GM10847 (cell line): Measurements from ENCODE around the gene HIVEP1.

Source experiments
- POLR2A ChIP-seq: IDR thresholded peaks from 2 replicates; pipeline ENCODE4 v1.6.1; 2011; ENCODE audit not compliant: insufficient read length; ENCODE audit errors: extremely low read depth

HIVEP1 gene

DNA sequence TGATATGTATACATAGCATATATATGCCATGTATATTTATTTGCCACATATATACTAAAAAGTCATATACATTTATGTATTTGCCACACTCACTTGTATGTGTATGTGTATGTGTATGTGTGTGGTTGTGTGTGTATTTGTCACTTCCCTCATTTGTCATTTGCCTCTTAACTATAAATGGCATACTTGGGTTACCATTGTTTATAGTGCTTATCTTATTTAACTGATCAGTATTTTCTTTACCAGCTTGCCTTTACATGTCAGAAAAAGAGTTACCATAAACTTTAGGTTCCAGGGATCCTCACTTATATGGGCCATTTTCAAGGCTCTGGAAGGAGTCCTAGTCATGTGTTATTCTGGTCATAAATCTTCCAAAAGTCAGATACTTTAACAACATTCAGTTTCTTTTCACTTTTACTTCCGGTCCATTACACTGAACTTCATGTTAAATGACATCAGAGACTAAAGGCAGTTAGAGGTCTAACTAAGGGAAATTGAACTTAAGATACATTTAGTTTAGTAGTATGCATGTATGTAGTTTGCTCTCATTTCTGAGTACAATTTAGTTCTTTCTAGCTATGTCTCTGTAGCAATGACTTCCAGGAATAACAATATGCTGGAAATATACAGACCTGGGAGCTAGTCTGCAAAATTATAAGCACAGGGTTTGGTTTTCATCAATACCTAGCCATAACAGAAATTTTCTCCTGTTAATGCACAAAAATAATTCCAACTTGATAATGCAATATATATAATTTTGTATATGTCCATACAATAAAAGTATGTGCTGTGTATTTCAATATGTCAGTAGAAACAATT, 33.7 kb upstream of the HIVEP1 start:
- no peak for TF ChIP-seq POLR2A

- no peak for TF ChIP-seq POLR2A
Measured at GRCh38 chr6:11979866-11980265, 32.2 kb upstream of the HIVEP1 start.

DNA sequence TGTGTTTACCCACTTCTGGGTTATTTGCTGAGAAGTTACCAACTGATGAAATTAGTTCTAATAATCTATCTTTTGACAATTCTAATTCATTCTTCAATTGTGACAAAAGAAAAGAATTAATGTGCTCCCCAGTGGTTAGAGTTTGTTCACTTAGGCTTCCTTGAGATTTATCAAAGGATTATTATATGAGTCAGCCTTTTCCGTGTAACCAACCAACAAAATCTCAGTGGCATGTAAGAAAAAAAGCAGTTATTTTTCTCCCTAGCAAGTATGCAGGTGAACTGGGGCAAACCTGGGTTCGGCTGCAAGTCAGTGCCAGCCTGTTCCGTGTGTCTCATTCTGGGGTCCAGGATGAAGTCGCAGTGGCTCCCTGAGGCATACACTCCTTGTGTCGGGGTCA, 28.8 kb upstream of the HIVEP1 start:
- TF ChIP-seq POLR2A, result no peak

- no peak for TF ChIP-seq POLR2A
Measured at GRCh38 chr6:11987386-11987785, 24.7 kb upstream of the HIVEP1 start.

DNA sequence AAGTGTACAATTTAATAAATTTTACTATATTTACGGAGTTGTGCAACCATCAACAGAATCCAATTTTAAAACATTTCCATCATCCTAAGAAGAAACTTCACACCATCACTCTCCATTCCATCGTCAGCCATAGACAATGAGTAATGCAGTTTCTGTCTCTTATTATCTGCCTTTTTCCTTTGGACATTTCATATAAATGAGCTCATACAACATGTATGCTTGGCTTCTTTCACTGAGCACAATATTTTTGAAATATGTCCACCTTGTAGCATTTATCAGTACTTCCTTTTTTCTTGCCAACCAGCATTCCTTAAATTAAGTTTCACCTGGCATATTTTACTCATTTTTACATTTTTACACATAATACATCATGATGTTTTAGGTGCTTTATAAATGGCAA, 22.7 kb upstream of the HIVEP1 start:
- TF ChIP-seq POLR2A, result no peak

GRCh38 chr6:11992086-11992485, 20.0 kb upstream of the HIVEP1 start:
- no peak for TF ChIP-seq POLR2A

DNA sequence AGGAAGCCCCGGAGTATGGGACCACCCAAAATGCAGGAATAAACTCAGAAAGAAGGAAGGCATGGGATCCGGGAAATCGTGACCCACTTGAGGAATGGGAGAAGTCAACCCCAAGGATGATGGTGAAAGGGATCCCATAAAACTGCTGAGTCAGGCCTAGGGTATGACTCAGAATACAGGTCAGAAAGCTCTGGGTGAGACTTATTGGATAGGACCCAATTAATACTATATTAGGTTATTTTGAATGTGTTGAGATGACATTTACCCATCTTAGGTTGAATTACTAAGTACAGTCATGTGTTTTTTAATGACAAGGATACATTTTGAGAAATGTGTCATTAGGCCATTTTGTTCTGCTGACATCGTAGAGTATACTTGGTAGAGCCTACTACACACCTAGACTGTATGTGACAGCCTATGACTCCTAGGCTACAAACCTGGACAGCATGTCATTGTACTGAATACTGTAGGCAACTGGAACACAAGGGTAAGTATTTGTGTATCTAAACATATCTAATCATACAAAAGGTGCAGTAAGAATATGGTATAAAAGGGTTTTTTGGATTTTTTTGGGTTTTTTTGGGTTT, 17.1 kb upstream of the HIVEP1 start:
- TF ChIP-seq POLR2A, result no peak

DNA sequence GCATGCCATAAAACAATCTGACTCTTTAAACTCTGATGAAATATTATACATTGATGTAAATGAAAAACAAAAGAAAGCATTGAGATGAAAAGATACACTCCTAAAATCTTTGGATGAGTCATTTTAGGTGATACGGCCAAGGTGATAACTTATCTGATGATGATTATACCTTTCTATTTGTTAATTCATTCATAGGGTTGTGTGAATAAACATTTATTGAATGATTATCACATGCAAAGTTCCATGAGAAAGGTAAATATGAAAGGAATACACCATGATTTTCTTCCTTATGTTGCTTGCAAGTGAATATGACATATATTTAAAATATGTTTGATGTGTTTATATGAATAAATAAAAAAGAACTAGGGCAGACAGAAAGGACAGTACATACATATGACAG, 15.4 kb upstream of the HIVEP1 start:
- no peak for TF ChIP-seq POLR2A

- TF ChIP-seq POLR2A, result no peak
Measured at GRCh38 chr6:11999246-11999645, 12.9 kb upstream of the HIVEP1 start.

- TF ChIP-seq POLR2A, result no peak
Measured at GRCh38 chr6:12000174-12000573, 11.9 kb upstream of the HIVEP1 start.

GRCh38 chr6:12001004-12001705, 11.0 kb upstream of the HIVEP1 start:
- no peak for TF ChIP-seq POLR2A

DNA sequence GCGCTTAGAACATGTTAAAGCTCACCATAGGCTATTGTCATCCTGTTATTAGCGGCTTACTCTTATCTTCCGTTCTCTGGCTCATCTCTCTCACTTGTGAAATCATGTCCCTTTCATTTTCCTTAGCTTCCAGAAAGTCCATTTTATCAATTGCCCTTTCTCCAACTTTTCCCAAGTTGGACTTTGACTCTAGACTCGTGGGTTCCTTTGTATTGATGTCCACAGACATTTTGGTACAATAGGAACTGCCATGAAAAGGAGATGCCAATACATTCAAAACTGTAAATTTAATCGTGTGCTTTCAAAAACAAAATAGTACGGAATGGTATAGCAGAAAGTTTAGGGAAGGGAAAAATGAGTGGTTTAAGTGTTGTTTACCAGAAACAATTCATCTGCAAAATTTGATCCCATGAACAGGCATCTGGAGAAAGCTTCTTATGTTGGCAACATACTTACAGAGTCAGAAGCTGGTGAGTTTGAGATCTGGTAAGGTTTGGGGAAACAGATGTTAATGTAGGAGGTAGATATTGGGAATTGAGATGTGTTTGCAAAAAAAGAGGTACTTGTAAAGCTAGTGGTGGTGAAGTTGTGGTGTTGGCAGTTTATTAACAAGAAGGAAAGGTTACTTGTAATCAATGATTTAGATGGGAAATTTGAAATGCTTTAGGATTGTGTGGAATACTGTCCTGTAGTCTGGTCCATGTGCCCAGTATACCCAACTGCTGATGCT, 10.2 kb upstream of the HIVEP1 start:
- TF ChIP-seq POLR2A, result no peak

DNA sequence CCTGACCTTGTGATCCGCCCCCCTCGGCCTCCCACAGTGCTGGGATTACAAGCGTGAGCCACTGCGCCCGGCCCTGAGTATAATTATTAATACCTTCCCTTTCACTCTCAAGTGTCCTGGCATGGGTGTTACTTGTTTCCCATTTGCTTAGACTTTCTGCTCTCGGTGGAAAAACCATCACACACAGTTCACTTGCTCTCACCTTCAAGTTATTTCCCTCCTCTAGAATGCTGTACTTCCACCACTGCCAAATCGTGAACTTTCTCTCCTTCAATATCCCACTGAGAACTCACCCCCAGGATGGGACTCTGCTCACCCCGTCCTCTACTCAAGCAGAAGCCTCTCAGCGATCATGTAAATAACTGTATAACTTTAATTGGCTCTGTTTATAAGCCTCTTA, 4.6 kb upstream of the HIVEP1 start:
- TF ChIP-seq POLR2A, result no peak

DNA sequence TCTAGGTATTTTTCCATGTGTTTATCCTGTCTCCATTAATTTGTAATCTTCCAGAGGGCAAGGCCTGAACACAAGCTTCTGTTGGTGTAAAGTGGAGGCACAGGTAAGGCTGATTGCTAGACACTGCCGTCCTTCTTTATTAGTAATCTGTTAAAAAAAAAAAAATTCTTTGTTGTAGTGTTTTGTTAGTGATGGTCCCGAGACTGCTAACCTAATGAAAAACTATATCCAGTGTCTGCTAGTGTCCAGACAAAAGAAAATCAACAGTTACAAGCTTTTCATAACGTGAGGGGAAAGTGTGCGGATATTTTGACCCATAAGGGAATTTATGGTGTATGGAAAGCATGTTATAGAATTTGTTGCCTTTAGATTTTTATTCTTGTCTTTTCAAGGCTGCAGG, 4.2 kb upstream of the HIVEP1 start:
- no peak for TF ChIP-seq POLR2A

- peak; percentile 41 for TF ChIP-seq POLR2A
Measured at GRCh38 chr6:12008366-12009179, 3.5 kb upstream of the HIVEP1 start.
